Limb (tissue), 2 donors: Measurements from ENCODE around the gene SPINT2.
A peak's percentile ranks its signal among the peaks of the same experiment; 100 is the strongest.

Source experiments
- DNase-seq, 2 donors: peaks; one replicate each; pipeline ENCODE4 v3.0.0-alpha.2; 2016; ENCODE audit errors: extremely low spot score in 2 of 2

SPINT2 gene

GRCh38 chr19:38294090-38294489 lies 29.7 kb downstream of the SPINT2 start:
- no peak for DNase-seq

DNA sequence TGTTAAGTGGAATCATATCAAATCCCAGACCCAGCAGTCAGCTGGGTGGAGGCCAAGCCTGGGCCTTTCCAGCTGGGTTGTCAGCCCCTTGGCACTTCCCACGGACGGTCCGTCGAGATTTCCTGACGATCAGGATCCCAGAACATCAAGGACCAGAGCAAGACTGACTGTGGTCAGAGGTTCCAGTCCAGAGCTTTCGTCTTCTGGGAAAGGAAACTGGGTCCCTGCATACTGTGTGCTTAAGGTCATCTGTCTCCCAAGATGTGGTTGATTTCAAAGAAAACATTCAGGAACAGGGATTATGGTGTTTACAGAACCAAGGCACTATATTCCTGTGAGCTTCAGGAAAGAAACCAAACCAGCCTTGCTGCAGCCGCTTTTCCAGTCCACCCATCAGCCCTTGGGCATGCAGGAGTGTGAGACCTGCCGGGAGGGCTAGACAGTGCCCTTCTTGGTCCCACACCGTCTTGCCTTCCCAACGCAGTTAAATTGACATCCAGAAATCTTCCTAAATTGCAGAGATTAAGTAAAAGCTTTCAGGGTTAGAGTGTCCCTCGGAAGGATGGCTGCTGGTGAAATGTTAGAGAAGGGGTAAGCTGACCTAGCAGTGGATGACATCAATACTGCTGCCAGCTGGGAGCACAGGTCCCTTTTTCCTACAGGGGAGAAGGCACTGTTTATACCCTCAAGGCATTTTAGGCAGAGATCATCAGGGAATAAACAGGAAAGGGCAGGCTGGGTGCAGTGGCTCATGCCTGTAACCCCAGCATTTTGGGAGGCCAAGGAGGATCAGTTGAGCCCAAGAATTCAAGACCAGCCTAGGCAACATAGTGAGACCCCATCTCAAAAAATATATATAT lies 34.7 kb downstream of the SPINT2 start:
- no peak for DNase-seq

DNA sequence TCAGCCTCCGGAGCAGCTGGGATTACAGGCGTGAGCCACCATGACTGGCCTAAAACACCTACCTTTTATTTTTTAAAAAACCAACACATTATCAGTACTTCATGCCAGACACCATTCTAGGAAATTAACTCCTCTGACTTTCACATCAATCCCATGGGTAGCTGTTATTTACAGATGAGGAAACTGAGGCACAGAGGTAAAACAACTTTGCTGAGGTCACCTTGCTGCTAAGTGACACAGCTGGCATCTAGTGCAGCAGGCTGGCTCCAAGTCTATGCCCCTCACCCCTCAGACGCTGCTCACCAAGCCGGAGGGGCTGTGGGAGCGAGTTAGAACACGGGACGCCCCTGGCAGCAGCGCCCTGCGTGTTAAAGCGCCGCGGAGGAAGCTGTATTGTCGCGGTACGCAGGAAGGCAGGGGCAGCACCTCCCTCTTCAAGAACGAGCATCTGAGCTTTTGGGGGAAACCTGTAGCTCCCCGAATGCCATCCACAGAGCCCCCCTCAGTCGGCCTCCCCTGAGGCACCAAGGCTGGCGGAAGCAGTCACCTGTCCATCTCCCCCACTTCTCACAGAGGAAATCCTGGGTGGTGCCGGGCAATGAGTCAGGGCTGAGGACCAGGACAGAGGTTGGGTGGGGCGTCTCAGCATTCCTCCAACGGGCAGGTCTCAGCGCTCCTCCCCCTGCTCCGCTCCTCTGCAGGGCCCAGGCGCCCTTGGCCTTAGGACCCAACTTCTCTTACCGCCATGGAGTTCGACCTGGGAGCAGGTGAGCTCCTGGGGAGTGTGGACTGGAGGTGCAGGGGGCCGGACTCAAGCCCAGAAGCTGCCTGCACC lies 39.4 kb downstream of the SPINT2 start, which contains the start of gene C19orf33:
TSS of gene C19orf33 (plus strand) at position 735 of the 835 bp plus-strand sequence. CDS start at position 746, 11 bp downstream.
- no peak for DNase-seq

DNA sequence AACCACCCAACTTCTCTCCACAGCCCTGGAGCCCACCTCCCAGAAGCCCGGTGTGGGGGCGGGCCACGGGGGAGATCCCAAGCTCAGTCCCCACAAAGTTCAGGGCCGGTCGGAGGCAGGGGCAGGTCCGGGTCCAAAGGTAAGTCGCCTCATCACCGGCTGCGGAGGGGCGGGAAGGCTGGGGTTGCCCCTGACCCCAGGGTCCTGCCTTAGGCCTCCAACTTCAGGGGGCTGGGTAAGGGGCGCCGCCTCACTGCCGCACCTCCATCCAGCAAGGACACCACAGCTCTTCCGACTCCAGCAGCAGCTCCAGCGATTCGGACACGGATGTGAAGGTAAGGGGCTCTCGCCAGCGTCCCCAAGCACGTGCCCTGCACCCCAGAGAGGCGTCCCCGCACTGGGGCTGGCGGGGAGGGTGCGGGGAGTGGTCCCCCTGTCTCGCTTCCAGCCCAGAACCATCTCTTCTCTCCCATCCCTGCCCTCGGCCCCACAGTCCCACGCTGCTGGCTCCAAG lies 40.0 kb downstream of the SPINT2 start:
- DNase-seq, result no peak

DNA sequence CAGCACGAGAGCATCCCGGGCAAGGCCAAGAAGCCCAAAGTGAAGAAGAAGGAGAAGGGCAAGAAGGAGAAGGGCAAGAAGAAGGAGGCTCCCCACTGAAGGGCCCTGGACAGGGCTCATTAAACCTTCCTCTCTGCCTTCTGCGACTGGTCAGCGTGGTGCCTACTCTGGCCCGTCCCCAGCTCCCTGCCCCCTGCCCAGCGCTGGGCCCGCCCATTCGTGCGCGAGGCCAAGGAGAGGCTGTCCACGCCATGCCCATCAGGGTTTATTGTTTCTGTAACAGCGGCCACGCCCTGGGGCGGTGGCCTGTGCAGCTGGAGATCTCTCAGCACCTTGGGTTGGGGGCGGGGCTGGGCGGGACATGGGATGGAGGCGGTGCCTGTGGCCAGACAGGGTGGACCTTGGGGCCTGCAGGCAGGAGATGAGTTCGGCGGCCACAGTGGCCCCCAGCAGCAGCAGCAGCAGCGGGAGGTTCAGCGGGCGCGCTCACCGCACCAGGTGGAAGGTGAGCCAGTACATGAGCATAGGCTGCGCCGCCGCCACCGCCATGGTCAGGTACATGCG lies 40.6 kb downstream of the SPINT2 start:
- DNase-seq, result peak in 1 of 2 donors; percentile 63

DNA sequence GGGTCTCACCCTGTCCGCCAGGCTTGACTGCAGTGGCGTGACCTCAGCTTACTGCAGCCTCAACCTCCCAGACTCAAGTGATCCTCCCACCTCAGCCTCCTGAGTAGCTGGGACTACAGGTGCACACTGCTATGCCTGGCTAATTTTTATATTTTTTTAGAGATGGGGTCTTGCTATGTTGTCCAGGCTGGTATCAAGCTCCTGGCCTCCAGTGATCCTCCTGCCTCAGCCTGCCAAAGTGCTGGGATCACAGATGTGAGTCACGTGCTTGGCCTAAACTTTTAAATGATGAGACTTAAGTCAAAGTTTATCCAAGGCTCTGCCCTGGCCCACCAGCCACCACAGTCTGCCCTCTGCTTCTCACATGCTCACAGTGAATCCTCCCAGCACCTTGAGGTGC lies 41.9 kb downstream of the SPINT2 start:
- DNase-seq, result no peak

DNA sequence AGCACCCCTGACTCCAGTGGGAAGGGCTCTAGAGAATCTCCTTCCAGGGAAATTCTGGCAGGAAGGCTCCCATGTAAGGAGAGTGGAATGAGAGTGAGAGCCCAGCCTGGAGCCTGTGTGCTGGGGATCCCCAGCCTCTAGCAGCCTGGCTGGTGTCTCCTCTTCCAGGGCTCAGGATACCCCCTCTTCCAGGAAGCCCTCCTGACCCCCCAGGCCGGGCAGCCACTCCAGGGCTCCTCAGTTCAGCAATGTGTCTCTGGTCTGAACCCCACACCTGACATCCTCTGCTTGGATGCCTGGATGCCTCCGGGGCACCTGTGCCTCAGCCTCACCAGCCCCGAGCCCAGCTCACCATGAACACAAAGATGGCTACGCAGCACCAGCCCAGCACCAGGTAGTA lies 42.7 kb downstream of the SPINT2 start:
- no peak for DNase-seq

- no peak for DNase-seq
Measured at GRCh38 chr19:38307597-38307996, 43.2 kb downstream of the SPINT2 start.

DNA sequence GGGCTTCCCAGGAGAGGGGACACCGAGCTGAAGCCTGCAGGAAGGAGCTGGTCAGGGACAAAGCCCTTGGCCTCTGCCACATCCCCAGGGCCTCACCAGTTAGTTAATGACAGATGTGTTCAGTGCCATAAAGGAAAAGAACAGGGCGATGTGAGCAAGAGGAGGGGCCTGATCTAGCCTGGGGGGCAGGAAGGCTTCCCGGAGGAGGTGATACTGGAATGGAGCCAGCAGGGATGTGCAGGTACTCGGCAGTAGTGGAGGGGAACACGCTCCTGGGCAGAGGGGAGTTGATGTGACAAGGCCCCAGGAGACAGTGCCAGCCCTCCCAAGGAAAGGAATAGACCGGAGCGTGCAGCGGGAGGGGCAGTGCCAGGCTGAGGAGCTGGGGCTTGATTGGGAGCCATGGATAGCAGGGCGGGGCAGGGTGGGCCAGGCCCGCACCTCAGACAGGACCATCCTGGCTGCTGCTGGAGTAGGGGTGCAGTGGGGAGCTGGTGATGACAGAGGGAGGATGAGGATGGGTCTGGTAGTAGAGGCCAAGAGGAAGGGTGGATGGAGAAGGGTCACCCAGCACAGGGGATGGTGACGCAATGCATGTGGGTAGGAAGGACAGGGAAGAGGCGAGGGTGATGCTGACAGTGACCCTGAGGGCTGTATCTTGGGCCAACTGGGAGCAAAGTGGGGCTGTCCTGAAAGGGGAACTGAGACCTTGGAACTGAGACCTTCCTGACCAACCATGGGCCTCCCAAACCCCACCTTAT lies 43.8 kb downstream of the SPINT2 start:
- no peak for DNase-seq

- DNase-seq, result no peak
Measured at GRCh38 chr19:38308926-38309614, 44.7 kb downstream of the SPINT2 start.

DNA sequence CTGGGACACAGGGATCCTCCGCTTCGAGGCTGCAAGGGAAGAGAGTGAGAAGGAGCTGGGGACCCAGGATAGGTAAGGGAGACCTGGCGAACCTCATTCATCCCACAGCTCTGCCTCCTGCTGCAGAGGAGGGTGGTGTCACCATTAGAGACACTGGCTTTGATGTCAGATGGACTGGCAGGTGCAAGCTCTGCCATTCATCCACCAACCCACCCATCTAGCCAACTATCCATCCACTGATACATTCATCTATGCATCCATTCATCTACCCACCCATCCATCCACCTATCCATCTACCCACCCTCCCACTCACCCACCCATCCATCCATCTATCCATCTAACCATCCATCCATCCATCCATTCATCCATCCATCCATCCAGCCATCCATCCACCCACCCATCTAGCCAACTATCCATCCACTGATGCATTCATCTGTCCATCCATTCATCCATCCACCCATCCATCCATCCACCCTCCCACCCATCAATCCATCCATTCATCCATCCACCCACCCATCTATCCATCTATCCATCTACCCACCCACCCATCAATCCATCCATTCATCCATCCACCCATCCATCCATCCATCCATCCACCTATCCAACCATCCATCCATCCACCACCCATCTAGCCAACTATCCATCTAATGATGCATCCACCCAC lies 45.4 kb downstream of the SPINT2 start:
- DNase-seq, result no peak

GRCh38 chr19:38310279-38310670 lies 45.9 kb downstream of the SPINT2 start:
- DNase-seq, result no peak

- DNase-seq, result no peak
Measured at GRCh38 chr19:38310986-38311385, 46.6 kb downstream of the SPINT2 start.

- DNase-seq, result peak; percentile 97 to 98
Measured at GRCh38 chr19:38315657-38316476, 51.5 kb downstream of the SPINT2 start, which contains the start of gene YIF1B. TSS of gene YIF1B (minus strand) at chr19:38315947. CDS start at chr19:38315917, 30 bp downstream.

DNA sequence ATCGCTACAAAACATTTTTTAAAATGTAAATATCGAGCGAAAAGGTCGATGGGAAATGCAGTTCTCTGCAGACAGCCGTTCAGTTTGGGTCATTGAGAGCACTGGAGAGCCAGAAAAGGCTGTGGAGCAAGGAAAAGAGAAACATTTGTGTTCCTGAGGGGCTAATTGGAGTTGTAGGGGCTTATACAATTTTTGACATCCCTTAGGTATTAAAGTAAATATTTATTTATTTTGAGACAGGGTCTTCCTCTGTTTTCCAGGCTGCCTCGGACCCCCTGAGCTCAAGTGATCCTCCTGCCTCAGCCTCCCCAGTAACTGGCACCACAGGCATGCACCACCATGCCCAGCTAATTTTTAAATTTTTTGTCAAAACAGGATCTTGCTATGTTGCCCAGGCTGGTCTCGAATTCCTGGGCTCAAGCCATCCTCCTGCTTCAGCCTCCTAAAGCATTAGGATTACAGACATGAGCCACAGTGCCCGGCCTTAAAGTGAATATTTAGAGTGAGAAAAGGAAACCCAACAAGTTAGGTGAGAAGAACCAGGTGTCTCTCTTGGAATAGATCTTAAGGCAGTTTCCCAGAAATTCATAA lies 52.2 kb downstream of the SPINT2 start:
- no peak for DNase-seq

- no peak for DNase-seq
Measured at GRCh38 chr19:38317104-38317612, 52.8 kb downstream of the SPINT2 start.

GRCh38 chr19:38318660-38319059 lies 54.3 kb downstream of the SPINT2 start:
- DNase-seq, result peak; percentile 7 to 42
